NCI-H460 (cell line): ENCODE measurements around the gene ZNF366. TPM values are rescaled to one million over a fixed set of nuclear protein-coding genes. Genes with fewer than 3 reads are reported as not detected.

Experiments
- DNase-seq: peaks from one replicate; pipeline ENCODE4 v3.0.0-alpha.2; 2016; ENCODE audit warnings: low read depth; ENCODE audit errors: extremely low read depth
- total RNA-seq: library from RNA; depleted of rRNA; stranded (reverse); fragments of >200 nt; shearing (Covaris generic); gene quantifications from 2 replicates; pipeline ENCODE4 v1.2.3, GENCODE V29; 2014

Gene ZNF366
- total RNA-seq, 1 experiment from 2014 or later: not detected

DNA sequence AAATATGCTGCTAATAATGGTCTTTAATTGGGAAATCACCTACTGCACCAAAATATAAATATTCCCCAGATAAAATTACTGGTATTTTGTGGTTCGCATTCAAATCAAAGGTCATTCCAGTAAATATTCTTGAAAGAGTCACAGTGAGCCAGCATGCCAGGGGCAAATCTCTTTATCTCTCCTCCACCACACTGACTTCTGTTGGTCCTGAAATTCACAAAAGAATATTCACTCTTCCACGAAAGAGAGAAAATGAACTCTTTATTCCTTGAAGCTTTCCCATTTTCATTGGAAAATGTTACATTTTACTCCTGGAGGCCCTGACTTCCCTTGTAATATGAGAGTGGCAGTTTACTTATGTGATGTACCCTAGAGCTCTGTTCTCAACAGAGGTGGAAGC lies 39.7 kb downstream of the ZNF366 start:
- no peak for DNase-seq

DNA sequence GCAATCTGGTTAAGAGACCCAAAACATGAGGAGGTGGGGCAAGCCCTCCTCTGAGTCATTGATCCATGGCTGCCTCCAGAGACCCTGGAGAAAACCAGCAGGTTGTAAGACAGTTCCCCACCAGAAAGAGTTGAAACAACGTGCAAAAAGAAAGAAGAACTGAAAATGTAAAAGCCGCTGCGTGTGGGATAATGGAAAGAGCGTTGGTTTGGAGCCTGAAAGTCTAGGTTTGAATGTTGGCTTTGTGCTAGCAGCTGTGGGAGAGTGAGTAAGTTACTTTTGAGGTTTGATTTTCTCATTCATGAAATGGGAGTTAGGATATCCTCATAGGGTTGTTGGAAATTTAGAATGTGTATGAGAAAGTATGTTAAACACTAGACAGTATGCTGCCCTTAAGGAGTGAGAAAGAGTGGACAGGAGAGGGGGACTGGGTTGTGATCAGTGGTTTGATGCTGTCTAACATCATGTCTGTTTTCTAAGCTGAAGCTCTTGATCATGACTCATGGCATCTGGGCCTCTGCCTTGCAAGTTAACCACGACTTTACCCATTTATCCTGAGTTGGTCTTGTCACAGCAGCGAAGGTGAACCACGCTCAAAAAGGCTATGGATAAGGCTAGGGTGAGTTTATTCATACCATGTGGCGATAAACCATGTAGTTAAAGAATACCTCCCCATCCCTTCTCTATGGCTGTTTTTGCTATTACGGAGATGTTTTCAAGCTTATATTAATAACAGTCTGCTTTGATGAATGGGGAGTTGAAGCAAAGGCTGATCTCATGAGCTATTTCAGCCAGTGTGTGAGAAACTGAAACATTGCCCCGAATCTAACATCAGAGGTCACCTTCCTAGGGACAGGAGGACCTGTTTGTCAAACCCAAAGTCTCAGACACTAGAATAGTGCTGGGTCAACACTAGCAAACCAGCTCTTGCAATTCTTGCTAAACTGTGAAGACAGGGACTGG lies 41.3 kb downstream of the ZNF366 start:
- no peak for DNase-seq

DNA sequence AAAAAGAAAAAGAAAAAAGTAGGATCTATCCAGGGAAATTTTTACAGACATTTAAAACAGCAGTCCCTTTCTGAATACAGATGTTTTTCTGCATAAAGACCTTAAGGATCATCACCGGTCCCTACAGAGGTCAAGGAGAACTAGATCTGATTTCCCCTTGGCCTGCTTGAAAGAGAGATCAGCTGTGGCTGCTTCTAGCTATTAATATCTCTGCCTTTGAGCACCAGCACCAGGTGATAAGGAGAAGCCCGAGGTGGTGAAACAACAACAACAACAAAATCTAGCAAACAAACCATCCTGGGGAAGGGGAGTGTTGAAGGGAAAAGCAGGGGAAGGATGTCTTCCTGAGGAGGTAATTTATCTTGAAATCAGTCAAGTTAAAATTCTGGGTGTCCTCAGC lies 42.1 kb downstream of the ZNF366 start:
- no peak for DNase-seq

- no peak for DNase-seq
Observed at GRCh38 chr5:72464071-72464470, 43.1 kb downstream of the ZNF366 start.

GRCh38 chr5:72463449-72464052 lies 43.7 kb downstream of the ZNF366 start:
- no peak for DNase-seq

GRCh38 chr5:72460413-72460812 lies 46.8 kb downstream of the ZNF366 start:
- no peak for DNase-seq

GRCh38 chr5:72459913-72460312 lies 47.3 kb downstream of the ZNF366 start:
- no peak for DNase-seq

DNA sequence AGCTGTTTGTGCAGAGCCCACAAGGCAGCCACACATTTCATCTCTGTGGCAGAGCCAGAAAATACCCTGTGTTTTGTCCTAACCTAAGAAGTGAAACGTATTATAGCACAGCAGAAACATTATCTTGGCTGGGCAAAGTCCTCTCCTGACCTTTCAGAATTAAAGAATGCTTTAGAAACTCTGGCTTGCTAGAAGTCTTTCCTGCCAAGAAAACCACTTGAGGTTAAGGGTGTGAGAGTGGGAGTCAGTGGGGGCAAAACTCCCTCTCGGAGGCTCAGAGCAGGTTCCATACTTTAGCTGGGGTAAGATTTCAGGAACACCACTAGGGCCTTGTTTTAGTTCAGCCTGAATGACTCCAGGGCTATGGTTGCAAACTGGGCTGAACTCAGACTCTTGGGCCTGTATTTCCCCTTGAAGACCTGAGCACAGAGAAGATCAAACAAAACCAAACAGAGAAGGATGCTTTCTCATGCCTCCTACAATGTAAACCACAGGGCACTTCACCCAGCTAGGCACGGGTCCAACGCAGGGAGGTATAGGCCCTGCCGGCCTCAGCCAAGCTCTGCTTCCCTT lies 48.0 kb downstream of the ZNF366 start:
- no peak for DNase-seq

DNA sequence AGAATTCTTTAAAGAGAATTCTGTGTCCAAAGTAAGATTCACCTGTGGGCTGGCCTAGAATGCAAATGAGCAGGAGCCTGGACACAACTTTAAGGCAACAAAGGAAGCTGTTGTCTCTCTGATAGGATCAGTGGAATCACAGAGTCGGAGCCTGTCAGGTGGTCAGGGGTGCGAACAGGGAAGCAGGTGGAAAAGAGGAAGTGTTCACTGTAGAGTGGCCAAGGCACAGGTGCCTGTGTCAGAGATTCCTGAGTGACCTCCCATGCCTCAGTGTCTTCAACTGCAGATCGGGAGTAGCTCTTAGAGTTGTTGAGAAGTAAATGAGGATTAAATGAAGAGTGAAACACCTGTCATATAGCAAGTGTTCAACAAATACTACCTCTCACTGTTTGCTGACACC lies 48.8 kb downstream of the ZNF366 start:
- DNase-seq: no peak

GRCh38 chr5:72457491-72457890 lies 49.7 kb downstream of the ZNF366 start:
- DNase-seq: no peak

GRCh38 chr5:72456391-72457074 lies 50.7 kb downstream of the ZNF366 start:
- DNase-seq: no peak

GRCh38 chr5:72455476-72455875 lies 51.7 kb downstream of the ZNF366 start:
- no peak for DNase-seq

- no peak for DNase-seq
Observed at GRCh38 chr5:72454996-72455395, 52.2 kb downstream of the ZNF366 start.

GRCh38 chr5:72453246-72453775 lies 53.9 kb downstream of the ZNF366 start:
- DNase-seq: no peak

- peak; percentile 20 for DNase-seq
Observed at GRCh38 chr5:72452515-72453245, 54.5 kb downstream of the ZNF366 start.

- no peak for DNase-seq
Observed at GRCh38 chr5:72451741-72452505, 55.3 kb downstream of the ZNF366 start.

DNA sequence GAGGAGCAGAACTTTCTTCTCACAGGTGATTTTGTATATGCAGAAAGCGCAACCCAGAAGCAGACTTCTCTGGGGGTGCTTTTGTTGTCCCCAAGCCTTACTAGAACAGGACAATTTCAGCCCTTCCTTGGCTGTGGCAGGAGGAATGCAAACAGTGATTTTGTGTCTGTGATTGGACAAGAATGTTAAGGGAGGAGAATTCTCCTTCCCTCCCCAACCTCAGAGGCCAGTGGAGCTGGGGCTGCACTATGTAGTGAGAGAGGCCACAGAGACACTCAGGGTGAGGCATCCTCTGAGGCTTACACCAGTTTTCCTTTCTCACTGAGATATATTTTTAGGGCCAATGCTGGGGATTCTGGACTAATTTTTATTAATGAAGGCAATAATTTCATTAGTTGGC lies 58.8 kb downstream of the ZNF366 start:
- no peak for DNase-seq

GRCh38 chr5:72447751-72448150 lies 59.5 kb downstream of the ZNF366 start:
- no peak for DNase-seq

GRCh38 chr5:72445969-72446368 lies 61.2 kb downstream of the ZNF366 start:
- DNase-seq: no peak
